ENCODE measurements around the gene CNTN6.

CNTN6 gene

DNA sequence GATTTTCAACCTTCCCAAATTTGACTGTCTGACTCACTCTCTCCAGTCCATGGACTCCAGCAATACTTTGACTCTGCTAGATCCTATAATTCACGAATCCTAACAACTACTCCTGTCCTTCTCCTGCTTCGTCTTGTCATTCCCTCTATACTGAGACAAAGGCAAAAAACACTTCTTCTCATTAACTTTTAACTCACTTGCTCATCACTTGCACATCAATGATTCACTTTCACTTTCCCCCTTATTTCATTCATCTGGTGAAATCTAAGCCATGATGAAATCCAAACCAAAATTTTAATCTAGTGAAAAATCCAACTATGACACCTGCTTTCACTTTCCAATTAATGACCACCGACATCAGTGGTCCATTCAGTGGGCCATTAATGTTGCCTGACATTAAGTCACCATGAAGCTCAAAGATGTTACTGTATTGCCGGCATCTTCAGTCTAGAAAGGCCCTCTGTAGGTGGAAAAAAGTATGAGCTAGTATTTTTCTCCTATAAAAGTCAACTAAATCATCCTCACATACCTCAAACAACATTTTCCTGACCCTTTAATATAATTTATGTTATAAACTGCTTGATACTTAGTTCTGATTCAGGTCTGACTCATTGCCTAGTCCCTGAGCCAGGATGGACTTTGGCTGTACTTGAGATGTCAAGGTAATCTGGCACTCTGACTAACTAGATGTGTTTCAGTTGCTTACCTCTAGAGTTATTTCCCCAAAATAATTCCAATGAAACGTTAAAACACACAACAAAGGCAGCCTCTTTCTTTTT is 158.6 kb downstream of the CNTN6 start:
- in situ Hi-C loops (cut with HindIII; ENCODE audit: low pct_ligation_motif_present, low pct_unique_long_range_greater_than_20kb, low sequenced_read_pairs), result no loop called here
- peak; percentile 51 for DNase-seq

DNA sequence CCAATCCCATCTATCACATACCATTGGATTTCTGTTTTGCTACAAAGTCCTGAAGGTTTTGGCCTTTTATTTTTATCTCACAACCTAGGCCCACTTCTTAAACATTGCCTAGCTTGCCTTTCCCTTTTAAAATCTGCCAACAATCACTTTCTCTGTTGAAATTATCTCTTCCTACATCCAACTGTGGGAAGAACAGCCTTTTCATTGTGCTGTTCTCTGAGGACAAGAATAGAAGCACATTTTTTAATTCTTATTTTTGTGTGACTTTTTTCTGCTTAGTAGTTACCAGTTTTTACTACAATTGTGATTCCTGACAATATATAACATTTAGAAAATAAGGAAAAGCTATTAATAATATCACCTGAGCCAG is 159.2 kb downstream of the CNTN6 start:
- DNase-seq, result no peak
- in situ Hi-C loops (cut with HindIII; ENCODE audit: low pct_ligation_motif_present, low pct_unique_long_range_greater_than_20kb, low sequenced_read_pairs), result no loop called here

DNA sequence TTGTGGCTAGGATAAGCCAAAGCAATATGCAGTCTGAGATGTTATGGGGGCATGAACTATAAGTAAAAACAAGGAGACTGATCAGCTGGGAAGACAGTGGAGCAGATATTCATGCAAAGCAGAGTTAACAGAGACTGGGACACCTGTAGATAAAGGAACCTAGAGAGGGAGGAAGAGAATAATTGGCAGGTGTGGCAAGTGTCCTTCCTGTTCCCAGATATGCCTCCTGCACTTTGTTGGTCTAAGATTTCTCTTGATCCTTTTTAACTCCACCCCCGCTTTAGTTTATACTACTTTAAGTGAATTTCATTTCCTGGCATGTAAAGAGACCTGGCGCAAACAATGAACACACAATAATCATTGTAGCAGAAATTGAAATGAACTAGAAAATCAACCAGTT is 169.4 kb downstream of the CNTN6 start:
- DNase-seq, result no peak
- in situ Hi-C loops (cut with HindIII; ENCODE audit: low pct_ligation_motif_present, low pct_unique_long_range_greater_than_20kb, low sequenced_read_pairs), result no loop called here

DNA sequence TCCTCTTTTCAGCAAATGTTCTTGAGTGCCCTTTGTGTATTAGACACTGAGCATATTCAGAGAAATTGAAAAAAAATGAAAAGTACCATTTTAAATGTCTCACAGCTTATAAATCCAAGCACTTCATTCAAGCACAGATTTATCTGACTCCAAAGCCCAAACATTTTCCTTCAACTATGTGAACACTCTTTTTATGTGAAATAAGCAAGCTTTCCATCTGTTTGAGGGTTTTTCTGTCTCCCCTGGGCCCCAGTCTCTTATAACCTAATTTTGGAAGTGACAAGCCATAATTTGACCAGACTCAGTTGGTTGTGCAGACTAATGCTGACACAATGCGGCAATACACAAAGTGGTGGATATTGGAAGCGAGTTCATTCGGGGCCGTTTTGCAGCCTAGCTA is 170.3 kb downstream of the CNTN6 start:
- DNase-seq, result no peak
- in situ Hi-C loops (cut with HindIII; ENCODE audit: low pct_ligation_motif_present, low pct_unique_long_range_greater_than_20kb, low sequenced_read_pairs), result no loop called here

DNA sequence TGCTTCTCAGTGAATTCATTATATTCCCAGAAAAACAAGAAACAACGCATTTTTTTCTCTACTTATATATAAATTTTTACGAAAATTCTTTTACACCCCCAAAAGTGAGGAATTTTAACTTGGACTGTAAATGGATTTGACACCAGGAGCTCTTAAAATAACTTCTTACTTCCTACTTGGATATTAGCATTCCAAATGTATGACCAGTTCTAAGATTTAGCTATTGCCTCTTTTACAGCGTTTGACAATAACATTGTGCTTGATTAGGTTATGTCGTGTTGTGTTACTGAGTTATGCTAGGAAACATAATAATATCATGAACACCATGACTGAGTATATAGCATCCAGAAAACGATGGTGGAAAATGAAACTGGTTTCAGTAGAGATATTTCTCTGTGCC is 177.0 kb downstream of the CNTN6 start:
- in situ Hi-C loops (cut with HindIII; ENCODE audit: low pct_ligation_motif_present, low pct_unique_long_range_greater_than_20kb, low sequenced_read_pairs), result no loop called here

DNA sequence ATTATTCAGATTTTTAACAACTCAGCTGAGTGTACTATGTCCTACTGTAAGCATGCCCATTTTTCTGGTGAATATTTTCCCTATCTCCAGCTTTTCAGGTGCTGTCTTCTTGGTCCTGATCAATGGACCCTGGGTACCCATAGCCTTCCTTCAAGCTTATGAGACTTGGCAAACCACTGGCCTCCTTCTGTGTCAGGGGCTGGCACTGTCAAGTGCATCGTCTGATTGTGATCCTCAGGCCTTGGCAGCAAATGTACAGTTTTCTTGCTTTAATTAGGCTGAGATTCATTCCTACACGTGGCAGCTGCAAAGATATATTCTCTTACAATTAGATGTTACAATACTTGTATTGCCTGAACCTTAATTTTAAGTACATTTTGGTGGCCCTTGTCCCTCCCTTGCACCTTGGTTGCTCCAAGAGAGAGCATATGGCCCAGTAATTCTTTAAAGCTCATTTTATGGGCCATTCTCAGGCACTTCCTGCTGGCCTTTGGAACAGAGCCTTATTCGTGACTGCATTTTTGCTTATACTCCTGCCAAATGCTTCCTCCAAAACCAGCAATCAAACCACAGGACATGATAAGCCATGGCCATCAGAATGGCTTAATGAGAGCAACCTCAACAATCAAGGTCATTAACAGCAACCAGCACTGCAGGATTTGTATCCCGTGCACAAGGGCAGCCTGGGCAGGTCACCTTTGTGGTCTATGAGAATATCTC is 179.9 kb downstream of the CNTN6 start:
- DNase-seq, result no peak
- in situ Hi-C loops (cut with HindIII; ENCODE audit: low pct_ligation_motif_present, low pct_unique_long_range_greater_than_20kb, low sequenced_read_pairs), result no loop called here

More for the DNA sequence above, 177.0 kb downstream of the CNTN6 start:
- DNase-seq, result no peak

DNA sequence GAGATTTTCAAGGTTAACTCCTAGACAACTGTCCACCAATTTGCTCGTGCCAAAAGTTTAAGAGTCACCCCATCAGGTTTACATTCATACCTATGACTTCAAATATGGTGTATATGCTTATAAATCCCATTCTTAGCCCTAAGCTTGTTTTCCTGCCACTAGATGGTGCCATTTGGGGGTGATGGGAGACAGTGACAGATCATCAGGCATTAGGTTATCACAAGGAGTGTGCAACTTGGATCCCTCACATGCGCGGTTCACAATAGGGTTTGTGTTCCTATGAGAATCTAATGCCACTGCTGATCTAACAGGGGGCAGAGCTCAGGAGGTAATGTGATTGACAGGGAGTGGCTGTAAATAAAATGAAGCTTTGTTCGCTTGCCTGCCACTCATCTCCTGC is 182.7 kb downstream of the CNTN6 start:
- in situ Hi-C loops (cut with HindIII; ENCODE audit: low pct_ligation_motif_present, low pct_unique_long_range_greater_than_20kb, low sequenced_read_pairs), result no loop called here
- DNase-seq, result peak; percentile 37

DNA sequence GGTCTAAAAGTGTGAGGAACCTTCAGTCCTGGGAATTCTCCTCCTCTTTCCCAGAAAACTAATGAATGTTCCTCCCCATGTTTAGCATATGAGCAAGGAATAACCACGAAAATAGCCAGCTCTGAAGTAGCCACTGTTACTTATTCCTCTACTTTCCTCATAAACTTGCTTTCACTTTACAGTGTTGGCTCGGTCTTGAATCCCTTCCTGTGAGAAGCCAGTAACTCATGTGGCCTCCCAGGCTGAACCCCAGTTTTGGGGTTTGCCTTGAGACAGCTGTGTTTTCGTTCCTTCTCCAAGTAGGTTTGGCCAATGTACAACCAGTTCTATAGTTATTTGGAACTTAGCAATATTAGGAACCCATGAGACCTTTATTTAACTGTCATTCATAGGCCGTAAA is 195.0 kb downstream of the CNTN6 start:
- in situ Hi-C loops (cut with HindIII; ENCODE audit: low pct_ligation_motif_present, low pct_unique_long_range_greater_than_20kb, low sequenced_read_pairs), result no loop called here

DNA sequence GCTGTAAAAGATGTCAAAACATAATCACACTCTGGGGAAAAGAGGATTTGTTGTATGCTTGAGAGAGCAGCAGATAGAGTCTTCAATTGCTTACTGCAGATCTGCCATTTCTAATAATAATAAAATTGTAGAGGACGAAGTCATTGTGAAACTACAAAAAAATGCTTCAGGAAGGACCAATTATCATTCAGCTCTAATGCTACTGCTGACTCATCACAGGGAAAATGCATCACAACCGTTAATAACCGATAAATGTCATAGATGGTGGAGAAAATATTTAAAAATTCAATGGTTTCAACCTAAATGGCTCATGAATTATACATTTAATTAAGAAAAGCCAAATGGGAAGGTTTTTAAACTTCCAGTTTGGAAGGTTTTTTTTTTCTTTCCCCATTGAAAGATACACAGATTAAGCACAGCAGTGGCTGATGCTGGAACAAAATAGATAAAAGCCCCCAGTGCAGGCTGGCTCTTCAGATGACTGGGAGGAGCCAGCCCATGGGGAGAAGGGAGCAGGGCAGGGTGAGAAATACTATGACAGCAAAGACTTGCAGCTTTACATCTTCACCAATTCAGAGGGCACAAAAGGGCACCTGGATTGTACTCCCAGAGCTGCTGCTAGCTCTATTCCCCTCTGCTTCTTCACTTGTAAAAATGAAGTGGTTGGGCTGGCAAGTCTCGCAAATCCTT is 196.1 kb downstream of the CNTN6 start:
- in situ Hi-C loops (cut with HindIII; ENCODE audit: low pct_ligation_motif_present, low pct_unique_long_range_greater_than_20kb, low sequenced_read_pairs), result no loop called here
- no peak for DNase-seq

More for the DNA sequence above, 195.0 kb downstream of the CNTN6 start:
- DNase-seq, result no peak

DNA sequence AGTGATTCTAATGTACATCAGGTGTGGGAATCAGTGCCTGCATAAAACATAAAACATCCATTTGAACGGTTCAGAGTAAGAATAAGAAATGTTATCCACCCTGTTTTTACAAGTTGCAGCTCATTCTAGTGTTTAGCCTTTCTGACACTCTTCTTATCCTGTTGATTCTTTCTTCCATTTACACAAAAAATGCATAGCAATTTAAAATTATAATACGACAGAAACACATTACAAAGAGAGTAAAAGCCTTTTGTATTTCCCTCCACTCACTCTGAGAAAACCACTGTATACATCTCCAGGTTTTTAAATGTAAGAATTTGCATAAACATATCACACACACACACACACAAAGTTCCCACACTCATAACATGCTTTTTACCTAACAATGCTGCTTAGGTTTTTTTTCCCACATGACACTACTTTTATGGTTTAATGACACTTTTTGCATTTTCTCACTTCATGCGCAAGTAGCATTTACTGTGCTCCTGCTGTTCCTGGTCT is 199.8 kb downstream of the CNTN6 start:
- in situ Hi-C loops (cut with HindIII; ENCODE audit: low pct_ligation_motif_present, low pct_unique_long_range_greater_than_20kb, low sequenced_read_pairs), result no loop called here
- DNase-seq, result no peak

DNA sequence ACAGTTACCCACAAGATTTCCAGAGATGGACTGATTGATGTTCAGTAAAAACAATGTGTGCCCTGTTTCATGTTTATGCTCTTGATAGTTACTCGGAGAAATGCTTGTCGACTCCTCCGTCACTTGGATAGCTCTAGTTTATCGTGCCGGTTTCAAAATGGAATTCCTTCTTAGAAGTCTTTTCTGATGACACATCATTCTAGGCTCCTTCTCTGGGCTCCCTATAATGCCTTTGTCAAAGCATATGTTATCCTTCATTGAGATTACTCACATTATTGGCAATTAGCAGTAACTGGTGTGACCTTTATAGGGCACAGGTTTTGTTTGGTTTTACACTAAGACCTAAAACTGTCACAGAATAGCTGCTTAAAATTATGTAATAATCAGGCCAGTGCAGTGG is 201.8 kb downstream of the CNTN6 start:
- in situ Hi-C loops (cut with HindIII; ENCODE audit: low pct_ligation_motif_present, low pct_unique_long_range_greater_than_20kb, low sequenced_read_pairs), result no loop called here
- DNase-seq, result no peak

DNA sequence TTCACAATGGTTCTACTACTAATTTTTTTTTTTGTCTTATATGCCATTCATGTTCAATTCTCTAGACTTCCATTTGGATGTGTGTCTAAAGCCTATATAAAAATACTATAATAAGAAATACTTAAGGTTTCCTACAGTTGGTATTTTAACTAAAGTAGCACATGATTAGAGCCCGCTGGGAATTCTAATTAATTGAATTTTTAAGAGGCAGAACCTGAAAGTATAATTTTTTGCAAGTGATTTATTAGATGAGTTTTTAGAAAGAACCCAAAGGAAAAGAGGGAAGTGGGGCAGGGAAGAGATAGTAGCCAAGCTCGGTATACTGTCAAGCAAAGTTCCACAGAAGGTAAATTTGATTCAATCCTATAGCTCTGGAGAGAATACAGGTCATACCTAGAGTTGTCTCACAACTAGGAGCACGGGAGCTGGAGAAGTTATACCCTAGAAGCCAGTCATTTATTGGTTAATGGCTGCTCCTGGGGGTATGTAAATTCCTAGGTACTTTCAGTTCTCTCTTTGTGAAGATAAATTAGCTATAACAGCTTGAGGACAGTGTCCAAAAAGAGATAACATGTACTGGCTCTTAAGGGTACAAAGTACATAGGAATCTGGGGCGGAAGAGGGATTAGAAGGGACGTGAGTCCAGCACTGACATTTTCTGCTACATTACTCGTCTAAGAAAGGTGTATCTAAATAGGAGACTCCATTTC is 225.6 kb downstream of the CNTN6 start:
- in situ Hi-C loops (cut with HindIII; ENCODE audit: low pct_ligation_motif_present, low pct_unique_long_range_greater_than_20kb, low sequenced_read_pairs), result no loop called here
- no peak for DNase-seq

DNA sequence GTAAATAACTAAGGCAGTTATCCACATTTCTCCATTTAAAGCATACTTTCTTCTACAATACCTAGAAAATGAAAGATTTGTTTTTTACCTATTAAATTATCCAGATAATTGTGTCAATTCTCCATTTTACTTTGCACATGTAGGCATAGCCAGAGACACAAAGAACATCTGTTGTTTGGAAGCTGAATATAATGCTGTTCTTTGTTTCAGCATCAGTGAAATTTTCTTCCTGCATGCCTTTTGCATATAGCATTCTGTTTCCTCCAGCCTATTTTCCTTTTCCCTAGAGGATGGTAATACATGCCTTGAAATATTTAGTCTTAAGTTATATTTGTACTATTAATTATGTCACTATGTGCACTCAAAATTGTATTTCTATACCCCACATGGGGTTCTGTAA is 233.7 kb downstream of the CNTN6 start:
- DNase-seq, result no peak
- in situ Hi-C loops (cut with HindIII; ENCODE audit: low pct_ligation_motif_present, low pct_unique_long_range_greater_than_20kb, low sequenced_read_pairs), result no loop called here

DNA sequence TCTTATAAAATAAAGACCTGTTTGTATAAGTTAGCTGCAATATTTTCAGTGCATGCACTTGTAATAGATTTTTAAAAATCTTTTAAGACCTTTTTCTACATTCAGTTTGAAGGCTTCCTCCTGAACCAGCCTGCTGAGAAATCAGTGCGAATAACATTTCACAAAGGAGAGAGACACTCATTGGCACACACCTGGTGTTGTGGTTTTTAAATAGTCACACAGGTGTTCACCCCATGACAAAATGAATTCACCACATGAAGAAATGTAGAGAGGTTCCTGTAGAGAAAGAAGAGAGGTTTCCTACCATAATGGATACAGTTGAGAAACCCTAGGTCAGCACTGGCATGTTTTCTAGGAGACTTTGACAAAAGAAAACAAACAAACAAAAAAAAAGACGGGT is 237.3 kb downstream of the CNTN6 start:
- in situ Hi-C loops (cut with HindIII; ENCODE audit: low pct_ligation_motif_present, low pct_unique_long_range_greater_than_20kb, low sequenced_read_pairs), result no loop called here
- DNase-seq, result no peak

DNA sequence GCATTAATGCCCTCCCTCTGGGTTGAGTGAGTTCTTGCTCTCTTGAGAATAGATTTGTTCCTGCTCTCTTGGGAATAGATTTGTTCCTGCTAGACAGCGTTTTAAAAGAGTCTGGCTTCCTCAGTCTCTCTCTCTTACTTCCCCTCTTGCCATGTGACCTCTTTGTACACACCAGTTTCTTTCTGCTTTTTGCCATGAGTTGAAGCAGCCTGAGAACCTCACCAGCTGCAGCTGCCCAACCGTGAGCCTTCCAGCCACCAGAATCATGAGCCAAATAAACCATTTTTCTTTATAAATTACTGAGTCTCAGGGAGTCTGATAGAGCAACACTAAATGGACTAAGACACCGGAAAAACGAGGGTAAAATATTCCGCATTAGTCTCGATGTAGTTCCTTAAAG is 253.6 kb downstream of the CNTN6 start:
- DNase-seq, result no peak

DNA sequence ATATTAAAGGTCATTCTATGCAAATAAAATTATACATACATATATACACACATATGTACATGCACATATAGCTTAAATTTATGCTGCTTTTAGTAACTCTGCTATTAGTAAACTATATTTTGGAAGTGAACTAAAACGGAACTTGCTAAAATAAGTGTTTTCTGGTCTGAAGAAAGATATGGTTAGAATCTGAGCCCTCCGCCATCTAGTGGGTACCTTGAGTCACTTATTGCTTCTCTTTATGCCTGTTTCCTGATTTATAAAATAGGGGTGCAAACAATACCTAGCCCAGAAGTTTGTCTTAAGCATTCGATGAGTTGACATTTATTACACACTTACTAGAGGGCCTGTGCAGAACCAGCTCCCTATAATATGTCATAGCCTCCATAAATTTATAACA is 255.7 kb downstream of the CNTN6 start:
- in situ Hi-C loops (cut with HindIII; ENCODE audit: low pct_ligation_motif_present, low pct_unique_long_range_greater_than_20kb, low sequenced_read_pairs), result no loop called here
- peak; percentile 27 for DNase-seq

More for the DNA sequence above, 253.6 kb downstream of the CNTN6 start:
- in situ Hi-C loops (cut with HindIII; ENCODE audit: low pct_ligation_motif_present, low pct_unique_long_range_greater_than_20kb, low sequenced_read_pairs), result no loop called here

DNA sequence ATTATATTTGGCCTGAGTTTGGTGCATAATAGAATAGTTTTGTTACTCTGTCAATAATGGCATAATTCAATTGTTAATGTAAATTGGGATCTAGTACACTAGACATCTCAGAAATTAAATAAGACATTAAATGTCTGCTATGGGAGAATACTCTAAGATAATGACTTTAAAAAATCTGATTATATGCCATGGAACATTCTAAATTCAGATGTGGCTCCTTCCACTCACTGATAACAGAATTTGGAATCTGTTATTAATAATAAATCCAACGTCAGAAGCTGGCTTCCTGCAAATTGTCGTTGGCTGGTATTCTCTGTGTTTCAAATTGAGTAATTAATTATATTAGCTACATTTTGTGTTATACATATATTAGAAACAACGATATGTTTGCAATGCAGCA is 258.1 kb downstream of the CNTN6 start:
- in situ Hi-C loops (cut with HindIII; ENCODE audit: low pct_ligation_motif_present, low pct_unique_long_range_greater_than_20kb, low sequenced_read_pairs), result no loop called here
- DNase-seq, result no peak

DNA sequence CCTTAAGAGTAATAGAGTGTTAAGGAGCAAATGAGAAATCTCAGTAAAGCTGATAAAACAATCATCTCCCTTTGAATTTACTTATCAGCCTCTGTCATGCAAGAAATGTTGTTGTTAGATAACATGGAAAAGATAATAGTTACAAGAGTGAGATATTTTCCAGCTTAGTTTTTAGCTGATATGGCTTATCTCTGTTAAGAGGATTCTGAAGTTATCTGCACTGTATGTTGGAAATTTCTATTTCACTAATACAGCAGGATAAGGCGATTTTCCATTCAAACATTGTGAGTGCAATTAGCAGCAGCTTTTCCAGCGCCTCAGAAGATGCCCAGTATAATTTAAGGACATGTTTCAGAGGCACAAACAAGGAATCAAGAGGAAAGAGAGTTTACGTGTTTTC is 262.9 kb downstream of the CNTN6 start:
- no peak for DNase-seq
- in situ Hi-C loops (cut with HindIII; ENCODE audit: low pct_ligation_motif_present, low pct_unique_long_range_greater_than_20kb, low sequenced_read_pairs), result no loop called here

DNA sequence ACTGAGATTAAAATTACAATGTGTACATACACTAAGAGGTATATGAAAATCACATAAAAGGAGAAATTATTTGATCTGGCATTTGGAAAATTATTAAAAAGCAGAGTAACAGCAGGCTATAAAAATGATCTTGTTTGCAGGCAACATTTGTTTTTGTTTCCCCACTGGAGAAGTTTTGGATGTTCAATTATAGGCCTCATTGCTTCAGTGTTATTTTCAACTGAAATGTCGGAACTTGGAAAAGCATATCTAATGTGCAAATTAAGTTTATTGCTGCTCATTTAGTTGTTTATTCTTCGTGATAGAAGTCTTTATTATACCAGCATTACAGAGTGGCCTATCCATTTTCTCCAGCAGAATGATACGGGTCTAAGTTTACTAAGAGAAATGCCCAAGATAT is 263.3 kb downstream of the CNTN6 start:
- in situ Hi-C loops (cut with HindIII; ENCODE audit: low pct_ligation_motif_present, low pct_unique_long_range_greater_than_20kb, low sequenced_read_pairs), result no loop called here

More for the DNA sequence above, 263.3 kb downstream of the CNTN6 start:
- DNase-seq, result no peak
